Neuron (in vitro differentiated cells): Measurements from ENCODE around the gene SMYD2.
"Not testable (repeated sequence)": the region's sequence is repeated elsewhere in the genome, so short reads cannot be mapped to it uniquely, and the experiment has no call there.

Experiments
- H2AFZ ChIP-seq: one replicate; pipeline ENCODE4 v1.6.1; 2013; ENCODE audit warnings: low read depth, mild to moderate bottlenecking, inconsistent platforms, low read length, moderate library complexity
- H3K27me3 ChIP-seq: one replicate; pipeline ENCODE4 v1.6.1; 2013; ENCODE audit warnings: low read length; ENCODE audit not compliant: insufficient read depth
- H3K36me3 ChIP-seq: one replicate; pipeline ENCODE4 v1.6.1; 2013; ENCODE audit warnings: low read length; ENCODE audit not compliant: insufficient read depth
- H3K4me1 ChIP-seq: one replicate; pipeline ENCODE4 v1.6.1; 2013; ENCODE audit warnings: low read length; ENCODE audit not compliant: insufficient read depth
- H3K4me3 ChIP-seq: 2 replicates; pipeline ENCODE4 v1.5.1; 2013; ENCODE audit warnings: mild to moderate bottlenecking, low read length, moderate library complexity
- H3K9me3 ChIP-seq: one replicate; pipeline ENCODE4 v1.6.1; 2013; ENCODE audit warnings: low read length

The SMYD2 gene

GRCh38 chr1:214259353-214259977 lies 21.5 kb upstream of the SMYD2 start:
- no peak overlapping the region for H3K4me3 ChIP-seq
- no peaks in the 10 kb centered on the region for H3K9me3 ChIP-seq
- H3K36me3 ChIP-seq, result no peaks in the 10 kb centered on the region
- H3K27me3 ChIP-seq, result no peaks in the 10 kb centered on the region
- no peak overlapping the region for H2AFZ ChIP-seq
- peaks cover 6% of the 10 kb centered on the region for H3K4me1 ChIP-seq

DNA sequence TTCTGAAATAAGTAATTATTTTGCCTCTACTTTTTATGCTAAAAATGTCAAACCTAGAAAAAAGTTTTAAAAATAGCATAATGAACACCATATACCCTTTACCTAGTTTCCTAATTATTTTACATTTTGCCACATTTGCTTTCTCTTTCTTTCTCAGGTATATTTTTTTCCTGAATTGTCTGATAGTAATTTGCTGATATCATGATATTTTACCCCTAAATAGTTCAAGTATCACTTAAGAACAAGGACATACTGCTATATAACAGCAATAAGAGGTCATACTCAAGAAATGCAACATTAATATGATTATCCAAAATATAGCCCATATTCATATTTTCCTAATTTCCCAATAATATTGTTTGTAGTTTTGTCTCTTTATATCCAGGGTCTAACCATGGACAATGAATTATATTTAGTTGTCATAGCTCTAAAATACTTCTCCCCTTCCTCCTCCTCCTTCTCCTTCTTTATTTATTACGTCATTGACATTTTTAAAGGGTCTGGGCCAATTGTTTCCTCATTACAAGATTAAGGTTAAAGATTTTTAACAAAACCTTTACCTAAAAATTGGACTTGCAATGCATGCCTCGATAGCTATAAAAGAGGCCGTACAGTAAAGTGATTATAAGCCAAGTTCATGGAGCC lies 20.3 kb upstream of the SMYD2 start:
- Histone ChIP-seq H3K9me3 (no peaks in the 10 kb centered on the region), H2AFZ (peak overlapping the region; percentile 2), H3K4me1 (peaks cover 10% of the 10 kb centered on the region), H3K4me3 (no peak overlapping the region), H3K36me3 (no peaks in the 10 kb centered on the region), H3K27me3 (no peaks in the 10 kb centered on the region)

- no peak overlapping the region for H3K4me3 ChIP-seq
- peaks cover 10% of the 10 kb centered on the region for H3K4me1 ChIP-seq
- H3K9me3 ChIP-seq, result no peaks in the 10 kb centered on the region
- H3K27me3 ChIP-seq, result no peaks in the 10 kb centered on the region
- H3K36me3 ChIP-seq, result no peaks in the 10 kb centered on the region
- peak overlapping the region; percentile 2 for H2AFZ ChIP-seq
Observed at GRCh38 chr1:214261206-214262123, 19.5 kb upstream of the SMYD2 start.

DNA sequence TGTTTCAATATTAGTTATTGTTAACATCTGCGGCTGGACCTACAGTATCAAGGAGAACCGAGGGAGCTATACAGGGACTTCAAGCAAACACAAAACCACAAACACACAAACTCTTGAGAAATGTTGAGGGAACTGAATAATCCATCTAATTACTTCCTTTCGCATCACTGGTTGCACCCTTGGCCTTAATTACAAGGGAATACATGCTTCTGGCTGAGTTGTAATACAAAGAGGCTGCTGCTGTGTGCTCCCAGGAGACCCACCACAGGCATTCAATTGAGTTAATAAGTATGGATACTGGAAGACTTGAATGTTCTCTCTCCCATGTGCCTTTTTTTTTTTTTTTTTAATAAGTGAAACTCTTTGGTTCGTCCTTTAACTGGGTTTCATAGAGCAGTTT lies 16.8 kb upstream of the SMYD2 start:
- Histone ChIP-seq H3K9me3 (no peaks in the 10 kb centered on the region), H3K27me3 (no peaks in the 10 kb centered on the region), H2AFZ (no peak overlapping the region), H3K4me3 (no peak overlapping the region), H3K36me3 (no peaks in the 10 kb centered on the region), H3K4me1 (peaks cover 10% of the 10 kb centered on the region)

- H3K4me3 ChIP-seq, result no peak overlapping the region
- H3K27me3 ChIP-seq, result no peaks in the 10 kb centered on the region
- H3K36me3 ChIP-seq, result no peaks in the 10 kb centered on the region
- H3K9me3 ChIP-seq, result no peaks in the 10 kb centered on the region
- peaks cover 10% of the 10 kb centered on the region for H3K4me1 ChIP-seq
- H2AFZ ChIP-seq, result no peak overlapping the region
Observed at GRCh38 chr1:214264976-214265375, 16.0 kb upstream of the SMYD2 start.

- Histone ChIP-seq H3K36me3 (no peaks in the 10 kb centered on the region), H2AFZ (no peak overlapping the region), H3K4me3 (no peak overlapping the region), H3K4me1 (peaks cover 16% of the 10 kb centered on the region), H3K27me3 (no peaks in the 10 kb centered on the region), H3K9me3 (no peaks in the 10 kb centered on the region)
Observed at GRCh38 chr1:214270097-214270650, 10.8 kb upstream of the SMYD2 start.

GRCh38 chr1:214271174-214271858 lies 9.6 kb upstream of the SMYD2 start:
- Histone ChIP-seq H2AFZ (no peak overlapping the region), H3K27me3 (no peaks in the 10 kb centered on the region), H3K4me3 (no peak overlapping the region), H3K36me3 (no peaks in the 10 kb centered on the region), H3K4me1 (peaks cover 16% of the 10 kb centered on the region), H3K9me3 (no peaks in the 10 kb centered on the region)

DNA sequence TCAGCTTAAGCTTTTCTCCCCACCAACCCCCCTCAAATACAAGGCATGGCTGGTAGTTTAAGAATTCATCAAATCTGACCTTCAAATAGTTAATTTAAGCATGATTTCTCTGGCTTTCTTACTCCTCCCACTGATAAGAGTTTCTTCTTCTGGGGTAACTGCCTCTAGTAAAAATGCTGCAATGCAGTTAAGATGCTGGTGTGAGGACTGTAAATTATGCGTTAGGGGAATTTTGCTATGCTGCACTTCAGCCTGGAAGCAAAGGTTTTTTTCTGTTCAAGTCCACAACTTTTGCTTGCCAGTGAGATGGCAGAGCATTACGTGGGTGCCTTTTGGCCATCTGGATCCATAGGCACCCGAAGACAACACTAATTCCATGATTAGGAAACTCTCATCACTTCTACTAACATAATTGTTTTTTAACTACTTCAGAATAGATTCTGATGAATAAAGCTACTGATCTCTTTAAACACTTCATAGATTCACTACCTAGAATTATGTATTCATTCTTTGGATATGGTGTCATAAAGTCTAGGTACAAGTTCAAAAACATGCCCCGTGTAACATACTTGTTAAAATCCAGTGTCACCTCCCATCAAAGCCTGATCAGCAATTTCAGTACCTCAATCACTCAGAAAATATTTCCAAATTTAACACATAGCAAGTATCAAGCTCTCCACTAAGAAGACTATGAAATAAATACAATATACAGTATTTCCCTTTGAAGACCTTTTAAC lies 8.8 kb upstream of the SMYD2 start:
- Histone ChIP-seq H2AFZ (no peak overlapping the region), H3K4me1 (peaks cover 16% of the 10 kb centered on the region), H3K36me3 (no peaks in the 10 kb centered on the region), H3K27me3 (no peaks in the 10 kb centered on the region), H3K9me3 (no peaks in the 10 kb centered on the region), H3K4me3 (no peak overlapping the region)

GRCh38 chr1:214272964-214273533 lies 7.9 kb upstream of the SMYD2 start:
- no peaks in the 10 kb centered on the region for H3K9me3 ChIP-seq
- H2AFZ ChIP-seq, result no peak overlapping the region
- H3K27me3 ChIP-seq, result no peaks in the 10 kb centered on the region
- peaks cover 16% of the 10 kb centered on the region for H3K4me1 ChIP-seq
- H3K4me3 ChIP-seq, result no peak overlapping the region
- no peaks in the 10 kb centered on the region for H3K36me3 ChIP-seq

DNA sequence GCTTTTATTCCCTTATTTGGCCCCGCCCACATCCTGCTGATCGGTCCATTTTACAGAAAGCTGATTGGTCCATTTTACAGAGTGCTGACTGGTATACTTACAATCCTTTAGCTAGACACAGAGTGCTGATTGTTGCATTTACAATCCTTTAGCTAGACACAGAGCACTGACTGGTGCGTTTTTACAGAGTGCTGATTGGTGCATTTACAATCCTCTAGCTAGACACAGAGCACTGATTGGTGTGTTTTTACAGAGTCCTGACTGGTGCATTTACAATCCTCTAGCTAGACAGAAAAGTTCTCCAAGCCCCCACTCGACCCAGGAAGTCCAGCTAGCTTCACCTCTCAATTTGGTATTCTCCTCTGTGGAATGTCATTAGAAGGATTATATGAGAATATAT lies 5.3 kb upstream of the SMYD2 start:
- H2AFZ ChIP-seq, H3K36me3 ChIP-seq, H3K9me3 ChIP-seq, H3K27me3 ChIP-seq, H3K4me3 ChIP-seq: not testable (repeated sequence)
- peaks cover 22% of the 10 kb centered on the region for H3K4me1 ChIP-seq

DNA sequence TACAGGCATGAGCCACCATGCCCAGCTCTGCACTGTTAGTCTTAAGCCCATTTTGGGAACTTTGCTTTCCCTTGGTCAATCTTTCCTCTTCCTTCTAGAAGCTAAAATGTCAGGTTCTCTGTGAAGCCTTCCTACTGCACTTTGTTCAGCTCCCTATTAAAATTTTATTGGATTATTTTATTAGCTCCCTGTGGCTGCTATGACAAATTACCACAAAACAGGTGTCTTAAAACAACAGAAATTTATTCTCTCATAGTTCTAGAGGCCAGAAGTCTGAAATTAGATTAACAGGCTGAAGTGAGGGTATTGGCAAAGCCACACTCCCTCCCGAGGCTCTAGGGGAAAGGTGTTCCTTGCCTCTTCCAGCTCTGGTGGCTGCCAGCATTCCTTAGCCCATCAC lies 4.2 kb upstream of the SMYD2 start:
- Histone ChIP-seq H3K4me3 (no peak overlapping the region), H3K4me1 (peaks cover 17% of the 10 kb centered on the region), H2AFZ (no peak overlapping the region), H3K27me3 (no peaks in the 10 kb centered on the region), H3K9me3 (no peaks in the 10 kb centered on the region), H3K36me3 (no peaks in the 10 kb centered on the region)
